ENCODE data around the gene GRHL1.

DNA sequence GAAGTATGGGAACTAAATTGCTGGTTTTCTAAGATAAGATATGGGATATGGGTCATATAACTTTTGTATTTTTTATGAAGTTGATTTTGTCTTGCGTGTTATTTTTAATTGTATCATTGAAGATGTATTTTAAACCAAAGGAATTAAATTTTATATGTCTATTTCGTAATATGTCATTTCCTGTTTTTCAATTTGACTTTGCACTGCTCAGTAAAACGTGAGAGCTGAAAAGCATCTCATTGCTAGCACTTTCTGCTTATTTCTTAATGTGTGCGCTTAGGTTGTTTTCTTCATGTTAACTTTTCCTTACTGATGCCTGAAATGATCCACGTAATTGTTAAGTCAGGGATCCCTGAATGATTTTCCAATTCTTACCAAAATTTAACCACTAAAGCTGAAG is 50.6 kb downstream of the GRHL1 start:
- TF ChIP-seq EZH2 (IDR thresholded peaks at IDR 0.05; ENCODE audit: borderline replicate concordance, low read length), result no peak
- TF ChIP-seq, protein P1, sequence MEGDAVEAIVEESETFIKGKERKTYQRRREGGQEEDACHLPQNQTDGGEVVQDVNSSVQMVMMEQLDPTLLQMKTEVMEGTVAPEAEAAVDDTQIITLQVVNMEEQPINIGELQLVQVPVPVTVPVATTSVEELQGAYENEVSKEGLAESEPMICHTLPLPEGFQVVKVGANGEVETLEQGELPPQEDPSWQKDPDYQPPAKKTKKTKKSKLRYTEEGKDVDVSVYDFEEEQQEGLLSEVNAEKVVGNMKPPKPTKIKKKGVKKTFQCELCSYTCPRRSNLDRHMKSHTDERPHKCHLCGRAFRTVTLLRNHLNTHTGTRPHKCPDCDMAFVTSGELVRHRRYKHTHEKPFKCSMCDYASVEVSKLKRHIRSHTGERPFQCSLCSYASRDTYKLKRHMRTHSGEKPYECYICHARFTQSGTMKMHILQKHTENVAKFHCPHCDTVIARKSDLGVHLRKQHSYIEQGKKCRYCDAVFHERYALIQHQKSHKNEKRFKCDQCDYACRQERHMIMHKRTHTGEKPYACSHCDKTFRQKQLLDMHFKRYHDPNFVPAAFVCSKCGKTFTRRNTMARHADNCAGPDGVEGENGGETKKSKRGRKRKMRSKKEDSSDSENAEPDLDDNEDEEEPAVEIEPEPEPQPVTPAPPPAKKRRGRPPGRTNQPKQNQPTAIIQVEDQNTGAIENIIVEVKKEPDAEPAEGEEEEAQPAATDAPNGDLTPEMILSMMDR (conservative IDR thresholded peaks at IDR 0.05 in 1 of 2, IDR thresholded peaks at IDR 0.05 in 1 of 2; ENCODE audit: extremely low read depth in 1 of 2, insufficient read depth in 1 of 2, low read depth in 1 of 2, low read length in 2 of 2), result no peak

Data from mammary epithelial cell (primary cell).